Measurements from ENCODE around the gene RAB3GAP1. TPM values are rescaled to one million over a fixed set of nuclear protein-coding genes. Genes with fewer than 3 reads are reported as not detected.

Gene RAB3GAP1
- total and polyA plus RNA-seq, 7 donors: 18.6 to 70.2 (median 54.5) TPM

- WGBS, 2 donors: 96 to 98% methylated on average over 1 of the region's 1 CpG
- Histone ChIP-seq H3K27ac (no peak overlapping the region), H3K36me3 (no peaks in the 10 kb centered on the region), H3K4me1 (peaks cover 0 to 3% (median 1%) of the 10 kb centered on the region in 4 donors), H3K27me3 (peaks cover 0 to 24% (median 0%) of the 10 kb centered on the region in 3 donors), H3K9me3 (no peaks in the 10 kb centered on the region), H3K4me3 (no peak overlapping the region)
- intact Hi-C loops (cut with DNase I): no loop called here
- no peak for TF ChIP-seq POLR2A (IDR thresholded peaks at IDR 0.05)
- TF ChIP-seq CTCF (IDR thresholded peaks at IDR 0.05): no peak
- TF ChIP-seq POLR2AphosphoS5 (IDR thresholded peaks at IDR 0.05): no peak
- TF ChIP-seq EP300 (IDR thresholded peaks at IDR 0.05): no peak
- DNase-seq: no peak
These were observed 42.8 kb upstream of the RAB3GAP1 start for GRCh38 chr2:135009339-135009738.

GRCh38 chr2:135010200-135010942 lies 41.7 kb upstream of the RAB3GAP1 start:
- Histone ChIP-seq H3K4me3 (no peak overlapping the region), H3K4me1 (no peaks in the 10 kb centered on the region), H3K9me3 (no peaks in the 10 kb centered on the region), H3K27me3 (peaks cover 0 to 14% (median 0%) of the 10 kb centered on the region in 3 donors), H3K36me3 (no peaks in the 10 kb centered on the region), H3K27ac (no peak overlapping the region)
- intact Hi-C loops (cut with DNase I): no loop called here
- no peak for DNase-seq
- TF ChIP-seq POLR2A (IDR thresholded peaks at IDR 0.05) (no peak), CTCF (IDR thresholded peaks at IDR 0.05) (no peak), EP300 (IDR thresholded peaks at IDR 0.05) (no peak), POLR2AphosphoS5 (IDR thresholded peaks at IDR 0.05) (no peak)
- 76 to 86% methylated on average over 10 of the region's 10 CpGs for WGBS, 2 donors

- Histone ChIP-seq H3K36me3 (no peaks in the 10 kb centered on the region), H3K4me1 (no peaks in the 10 kb centered on the region), H3K27me3 (peaks cover 0 to 6% (median 0%) of the 10 kb centered on the region in 3 donors), H3K4me3 (no peak overlapping the region), H3K9me3 (no peaks in the 10 kb centered on the region), H3K27ac (no peak overlapping the region)
- no peak for DNase-seq
- intact Hi-C loops (cut with DNase I): no loop called here
- TF ChIP-seq POLR2A (IDR thresholded peaks at IDR 0.05) (no peak), CTCF (IDR thresholded peaks at IDR 0.05) (no peak)
These were observed 40.5 kb upstream of the RAB3GAP1 start for GRCh38 chr2:135011633-135012032.

GRCh38 chr2:135021618-135022017 lies 30.5 kb upstream of the RAB3GAP1 start:
- intact Hi-C loops (cut with DNase I): no loop called here
- Histone ChIP-seq H3K4me1 (no peaks in the 10 kb centered on the region), H3K36me3 (no peaks in the 10 kb centered on the region), H3K27me3 (no peaks in the 10 kb centered on the region), H3K27ac (no peak overlapping the region), H3K9me3 (no peaks in the 10 kb centered on the region), H3K4me3 (no peak overlapping the region)
- TF ChIP-seq EP300 (IDR thresholded peaks at IDR 0.05) (no peak), POLR2AphosphoS5 (IDR thresholded peaks at IDR 0.05) (no peak), CTCF (IDR thresholded peaks at IDR 0.05) (no peak), POLR2A (IDR thresholded peaks at IDR 0.05) (no peak)
- WGBS, 2 donors: 94 to 96% methylated on average over 1 of the region's 1 CpG
- no peak for DNase-seq

Measured in sigmoid colon (tissue), 7 donors.